Right forelimb (tissue), 1 donor: ENCODE results near the gene ARHGAP23.
"Not testable (repeated sequence)": the region's sequence is repeated elsewhere in the genome, so short reads cannot be mapped to it uniquely, and the experiment has no call there.

Experiments used
- DNase-seq: peaks from one replicate; pipeline ENCODE4 v3.0.0-alpha.2; 2018

Gene ARHGAP23

GRCh38 chr17:38530856-38531255 lies 102.6 kb downstream of the ARHGAP23 start:
- DNase-seq: not testable (repeated sequence)

GRCh38 chr17:38531761-38532160 lies 103.5 kb downstream of the ARHGAP23 start:
- DNase-seq: not testable (repeated sequence)

GRCh38 chr17:38532451-38532850 lies 104.2 kb downstream of the ARHGAP23 start:
- DNase-seq: no peak

GRCh38 chr17:38533241-38533640 lies 105.0 kb downstream of the ARHGAP23 start:
- no peak for DNase-seq

GRCh38 chr17:38533866-38534497 lies 105.7 kb downstream of the ARHGAP23 start:
- DNase-seq: no peak

GRCh38 chr17:38534498-38534885 lies 106.2 kb downstream of the ARHGAP23 start:
- no peak for DNase-seq

GRCh38 chr17:38535886-38536285 lies 107.6 kb downstream of the ARHGAP23 start:
- DNase-seq: no peak

- no peak for DNase-seq
Observed at GRCh38 chr17:38536661-38537060, 108.4 kb downstream of the ARHGAP23 start.

GRCh38 chr17:38538906-38539305 lies 110.6 kb downstream of the ARHGAP23 start:
- DNase-seq: no peak

- no peak for DNase-seq
Observed at GRCh38 chr17:38539386-38539785, 111.1 kb downstream of the ARHGAP23 start.

GRCh38 chr17:38540514-38541045 lies 112.3 kb downstream of the ARHGAP23 start:
- DNase-seq: no peak

- no peak for DNase-seq
Observed at GRCh38 chr17:38541281-38541680, 113.0 kb downstream of the ARHGAP23 start.

- no peak for DNase-seq
Observed at GRCh38 chr17:38542286-38542685, 114.0 kb downstream of the ARHGAP23 start.

- no peak for DNase-seq
Observed at GRCh38 chr17:38543403-38544174, 115.3 kb downstream of the ARHGAP23 start.

- DNase-seq: no peak
Observed at GRCh38 chr17:38544175-38544838, 116.0 kb downstream of the ARHGAP23 start.

- no peak for DNase-seq
Observed at GRCh38 chr17:38544839-38545209, 116.6 kb downstream of the ARHGAP23 start.

GRCh38 chr17:38545531-38546225 lies 117.4 kb downstream of the ARHGAP23 start:
- no peak for DNase-seq

- no peak for DNase-seq
Observed at GRCh38 chr17:38546396-38546795, 118.1 kb downstream of the ARHGAP23 start.

- DNase-seq: no peak
Observed at GRCh38 chr17:38547444-38547843, 119.2 kb downstream of the ARHGAP23 start.

GRCh38 chr17:38549285-38549684 lies 121.0 kb downstream of the ARHGAP23 start:
- DNase-seq: no peak

- DNase-seq: no peak
Observed at GRCh38 chr17:38550661-38551060, 122.4 kb downstream of the ARHGAP23 start.

GRCh38 chr17:38551121-38551520 lies 122.9 kb downstream of the ARHGAP23 start:
- DNase-seq: no peak

- no peak for DNase-seq
Observed at GRCh38 chr17:38552343-38552742, 124.1 kb downstream of the ARHGAP23 start.
